Caco-2 (cell line): ENCODE results near the gene ZNF414. TPM values are rescaled to one million over a fixed set of nuclear protein-coding genes. Genes with fewer than 3 reads are reported as not detected.

Experiments
- BruUV-seq: library from RNA; stranded (reverse); fragments of 400-500 nt; replicated peaks from 2 replicates; lab custom pipeline; 2021; lab: Mats Ljungman, UMichigan
- CTCF ChIA-PET: fragments of 300-600 bp; sonication (Branson Sonifier 250); formaldehyde crosslinking; loops from one replicate; lab custom pipeline; 2022; ENCODE audit warnings: antibody characterized with exemption; lab: Charles Lee
- POLR2A ChIA-PET: fragments of 300-600 bp; sonication (Branson Sonifier 250); formaldehyde crosslinking; loops from one replicate; lab custom pipeline; 2022; ENCODE audit warnings: antibody characterized with exemption; lab: Charles Lee
- DNase-seq, 2 experiments: peaks; one replicate each; pipeline versions ENCODE4 v3.0.0 to v3.0.0-alpha.2; 2020 to 2022
- H3K27me3 ChIP-seq: replicated peaks from 2 replicates; pipeline ENCODE4 v1.6.0; 2011; ENCODE audit warnings: low read length; ENCODE audit not compliant: control insufficient read depth, insufficient read depth
- H3K36me3 ChIP-seq: 2 replicates; pipeline ENCODE4 v1.5.1; 2011; ENCODE audit warnings: low read length; ENCODE audit not compliant: control insufficient read depth, insufficient read depth
- H3K4me1 ChIP-seq: fragments of 250-450 bp; sonication (Bioruptor Pico); 2 replicates; pipeline ENCODE4 v1.5.1; 2020; ENCODE audit warnings: mild to moderate bottlenecking
- H3K4me3 ChIP-seq: 2 replicates; pipeline ENCODE4 v1.5.1; 2011; ENCODE audit warnings: low read depth, mild to moderate bottlenecking, control low read depth, low read length
- H3K9me3 ChIP-seq: fragments of 250-450 bp; sonication (Bioruptor Pico); 2 replicates; pipeline ENCODE4 v1.5.1; 2020; ENCODE audit warnings: mild to moderate bottlenecking, moderate library complexity
- H3K27ac Mint-ChIP-seq: one replicate; pipeline ENCODE4 v1.8.0; 2022; ENCODE audit warnings: mixed read lengths; ENCODE audit not compliant: unreplicated experiment
- H3K27me3 Mint-ChIP-seq: one replicate; pipeline ENCODE4 v1.8.0; 2022; ENCODE audit warnings: mixed read lengths; ENCODE audit not compliant: insufficient read depth, unreplicated experiment
- H3K36me3 Mint-ChIP-seq: one replicate; pipeline ENCODE4 v1.8.0; 2022; ENCODE audit warnings: mild to moderate bottlenecking, mixed read lengths; ENCODE audit not compliant: insufficient read depth, unreplicated experiment
- H3K4me1 Mint-ChIP-seq: one replicate; pipeline ENCODE4 v1.8.0; 2022; ENCODE audit warnings: low read depth, mixed read lengths; ENCODE audit not compliant: unreplicated experiment
- H3K4me3 Mint-ChIP-seq: one replicate; pipeline ENCODE4 v1.8.0; 2022; ENCODE audit warnings: mild to moderate bottlenecking, moderate library complexity, mixed read lengths; ENCODE audit not compliant: unreplicated experiment
- H3K9me3 Mint-ChIP-seq: one replicate; pipeline ENCODE4 v1.8.0; 2022; ENCODE audit warnings: mixed read lengths; ENCODE audit not compliant: unreplicated experiment
- CTCF ChIP-seq, 2 experiments: fragments of 200-600 bp in 1 of 2; IDR thresholded peaks; 1 replicate in 1 of 2; 2 replicates in 1 of 2; pipeline versions ENCODE4 v1.5.1 to v1.8.0; 2011 to 2022; ENCODE audit warnings: antibody characterized with exemption in 1 of 2, control low read depth in 1 of 2, inconsistent platforms in 1 of 2, low read depth in 1 of 2, low read length in 1 of 2, mild to moderate bottlenecking in 1 of 2, moderate library complexity in 1 of 2; ENCODE audit not compliant: insufficient read depth in 1 of 2, severe bottlenecking in 1 of 2, unreplicated experiment in 1 of 2
- intact Hi-C: fragments of 100-400 bp; cut with micrococcal nuclease; formaldehyde crosslinking; loops from one replicate; pipeline ENCODE4 v1.10.0; 2022; ENCODE audit not compliant: unreplicated experiment
- total RNA-seq: library from RNA; stranded (reverse); gene quantifications from 2 replicates; pipeline ENCODE4 v1.2.3, GENCODE V29; 2022

Gene ZNF414
- total RNA-seq, 1 experiment from 2014 or later, result 25.0 TPM

GRCh38 chr19:8466018-8466417, 47.9 kb downstream of the ZNF414 start:
- TF ChIP-seq CTCF (IDR thresholded peaks at IDR 0.05; ENCODE audit: insufficient read depth in 1 of 2, low read depth in 1 of 2, low read length in 1 of 2, severe bottlenecking in 1 of 2, unreplicated experiment in 1 of 2), result no peak
- BruUV-seq, result no TSS peak
- no peak for DNase-seq
- Histone ChIP-seq H3K4me1 (peaks cover 13% of the 10 kb centered on the region; the same call in 1 of the 2 replicates), H3K4me3 (no peak overlapping the region), H3K36me3 (peaks cover 2% of the 10 kb centered on the region; the same call in 1 of the 2 replicates), H3K27me3 (no peaks in the 10 kb centered on the region), H3K9me3 (no peaks in the 10 kb centered on the region)
- H3K27me3 Mint-ChIP-seq, result no peaks in the 10 kb centered on the region
- H3K27ac Mint-ChIP-seq, result no peak overlapping the region
- intact Hi-C loops, result no loop called here
- POLR2A ChIA-PET, result no interaction called here
- no peak overlapping the region for H3K4me3 Mint-ChIP-seq
- H3K9me3 Mint-ChIP-seq, result no peaks in the 10 kb centered on the region
- CTCF ChIA-PET, result no interaction called here
- peaks cover 94% of the 10 kb centered on the region for H3K36me3 Mint-ChIP-seq
- peaks cover 22% of the 10 kb centered on the region for H3K4me1 Mint-ChIP-seq

GRCh38 chr19:8463365-8463764, 50.6 kb downstream of the ZNF414 start:
- intact Hi-C loops, result loop anchor here (5.0 kb wide), 1 partner anchor 51 kb away; the partner anchor contains the start of gene MARCHF2
- H3K36me3 Mint-ChIP-seq, result peaks cover 78% of the 10 kb centered on the region
- ChIA-PET CTCF (no interaction called here), POLR2A (no interaction called here)
- BruUV-seq, result no TSS peak
- H3K27me3 ChIP-seq, result no peaks in the 10 kb centered on the region
- H3K9me3 ChIP-seq, result no peaks in the 10 kb centered on the region
- no peak overlapping the region for H3K4me3 ChIP-seq
- H3K27me3 Mint-ChIP-seq, result no peaks in the 10 kb centered on the region
- no peak for TF ChIP-seq CTCF (IDR thresholded peaks at IDR 0.05; ENCODE audit: insufficient read depth in 1 of 2, low read depth in 1 of 2, low read length in 1 of 2, severe bottlenecking in 1 of 2, unreplicated experiment in 1 of 2)
- no peaks in the 10 kb centered on the region; the same call in 1 of the 2 replicates for H3K36me3 ChIP-seq
- DNase-seq, result no peak
- peaks cover 31% of the 10 kb centered on the region for H3K4me1 Mint-ChIP-seq
- peaks cover 39% of the 10 kb centered on the region for H3K4me1 ChIP-seq
- no peaks in the 10 kb centered on the region for H3K9me3 Mint-ChIP-seq
- H3K27ac Mint-ChIP-seq, result no peak overlapping the region
- no peak overlapping the region for H3K4me3 Mint-ChIP-seq

- ChIA-PET POLR2A (no interaction called here), CTCF (no interaction called here)
- H3K4me3 Mint-ChIP-seq, result peak overlapping the region; percentile 28
- H3K27me3 Mint-ChIP-seq, result no peaks in the 10 kb centered on the region
- H3K36me3 Mint-ChIP-seq, result peaks cover 76% of the 10 kb centered on the region
- Histone ChIP-seq H3K36me3 (no peaks in the 10 kb centered on the region; the same call in 1 of the 2 replicates), H3K4me1 (peaks cover 47% of the 10 kb centered on the region), H3K4me3 (no peak overlapping the region), H3K9me3 (no peaks in the 10 kb centered on the region), H3K27me3 (no peaks in the 10 kb centered on the region)
- intact Hi-C loops, result loop anchor here (5.0 kb wide), 1 partner anchor 50 kb away; the partner anchor contains the start of gene MARCHF2
- no peaks in the 10 kb centered on the region for H3K9me3 Mint-ChIP-seq
- peaks cover 39% of the 10 kb centered on the region for H3K4me1 Mint-ChIP-seq
- BruUV-seq, result no TSS peak
- no peak for TF ChIP-seq CTCF (IDR thresholded peaks at IDR 0.05; ENCODE audit: insufficient read depth in 1 of 2, low read depth in 1 of 2, low read length in 1 of 2, severe bottlenecking in 1 of 2, unreplicated experiment in 1 of 2)
- H3K27ac Mint-ChIP-seq, result no peak overlapping the region
- no peak for DNase-seq
Observed at GRCh38 chr19:8462571-8462970, 51.4 kb downstream of the ZNF414 start.
